HepG2 (cell line): ENCODE results near the gene RMDN2. TPM values are rescaled to one million over a fixed set of nuclear protein-coding genes. Genes with fewer than 3 reads are reported as not detected.

Experiments used
- FOXA3 ChIP-seq: IDR thresholded peaks from 2 replicates; pipeline ENCODE4 v1.6.1; 2016; ENCODE audit warnings: missing genetic modification reagents, missing compliant biosample characterization
- FOXK2 ChIP-seq: fragments of 450-650 bp; IDR thresholded peaks from 2 replicates; pipeline ENCODE4 v1.6.1; 2016
- HDAC2 ChIP-seq: sonication (generic); formaldehyde crosslinking; IDR thresholded peaks from 2 replicates; pipeline ENCODE4 v1.4.0; 2020; ENCODE audit warnings: missing genetic modification reagents
- MED1 ChIP-seq: sonication (generic); formaldehyde crosslinking; IDR thresholded peaks from 2 replicates; pipeline ENCODE4 v1.4.0; 2020; ENCODE audit warnings: missing genetic modification reagents
- NR2F6 ChIP-seq, 2 experiments: IDR thresholded peaks; 2 replicates each; pipeline ENCODE4 v1.6.1; 2016; ENCODE audit warnings: antibody characterized with exemption in 1 of 2, mild to moderate bottlenecking in 1 of 2
- RARA ChIP-seq: IDR thresholded peaks from 2 replicates; pipeline ENCODE4 v1.6.1; 2016; ENCODE audit warnings: missing genetic modification reagents, missing compliant biosample characterization
- SAP130 ChIP-seq: IDR thresholded peaks from 2 replicates; pipeline ENCODE4 v1.6.1; 2016; ENCODE audit warnings: low read depth
- TEAD3 ChIP-seq: optimal IDR thresholded peaks from 2 replicates; pipeline ENCODE3; 2016; ENCODE audit warnings: borderline replicate concordance
- THAP9 ChIP-seq: sonication (generic); formaldehyde crosslinking; IDR thresholded peaks from 2 replicates; pipeline ENCODE4; 2020; ENCODE audit warnings: missing genetic modification reagents, mild to moderate bottlenecking, borderline replicate concordance
- WIZ ChIP-seq: sonication (generic); formaldehyde crosslinking; IDR thresholded peaks from 2 replicates; pipeline ENCODE4 v1.5.1; 2020; ENCODE audit warnings: mild to moderate bottlenecking, missing genetic modification reagents
- ZFP90 ChIP-seq: sonication (generic); formaldehyde crosslinking; IDR thresholded peaks from 2 replicates; pipeline ENCODE4 v1.8.0; 2022; ENCODE audit warnings: missing genetic modification reagents, mild to moderate bottlenecking, inconsistent platforms, borderline replicate concordance
- ZMYM3 ChIP-seq: sonication (generic); formaldehyde crosslinking; IDR thresholded peaks from 2 replicates; pipeline ENCODE4 v1.5.1; 2020; ENCODE audit warnings: mild to moderate bottlenecking, missing genetic modification reagents
- ZNF264 ChIP-seq: sonication (generic); formaldehyde crosslinking; IDR thresholded peaks from 2 replicates; pipeline ENCODE4 v1.4.0; 2020; ENCODE audit warnings: missing genetic modification reagents
- ZNF331 ChIP-seq: sonication (generic); formaldehyde crosslinking; IDR thresholded peaks from 2 replicates; pipeline ENCODE4 v1.4.0; 2020; ENCODE audit warnings: missing genetic modification reagents
- ZNF501 ChIP-seq: sonication (generic); formaldehyde crosslinking; IDR thresholded peaks from 2 replicates; pipeline ENCODE4 v1.5.1; 2020; ENCODE audit warnings: mild to moderate bottlenecking, moderate library complexity, missing genetic modification reagents
- ZNF609 ChIP-seq: sonication (generic); formaldehyde crosslinking; IDR thresholded peaks from 2 replicates; pipeline ENCODE4 v1.4.0; 2020; ENCODE audit warnings: mild to moderate bottlenecking, missing genetic modification reagents, borderline replicate concordance
- ZSCAN22 ChIP-seq: sonication (generic); formaldehyde crosslinking; IDR thresholded peaks from 2 replicates; pipeline ENCODE4 v1.4.0; 2020; ENCODE audit warnings: mild to moderate bottlenecking, missing genetic modification reagents
- polyA plus RNA-seq, 8 experiments: library from polyadenylated mRNA; depleted of rRNA in 3 of 8; stranded (reverse) in 7 of 8; unstranded in 1 of 8; fragments of >200 nt; fragmentation: Illumina TruSeq in 4 of 8; extraction: Trizol in 4 of 8; gene quantifications; 2 replicates each; pipeline versions ENCODE4 v1.2.1 to v1.2.3, GENCODE V29; 2011 to 2016; ENCODE audit warnings: low read depth in 4 of 8, missing spikeins in 1 of 8, mixed read lengths in 1 of 8; ENCODE audit not compliant: insufficient read depth in 1 of 8
- total RNA-seq, 5 experiments: library from RNA; depleted of rRNA; stranded (reverse); fragments of >200 nt; fragmentation: Illumina TruSeq; extraction: Trizol; gene quantifications; 2 replicates each; pipeline ENCODE4 v1.2.3, GENCODE V29; 2016; ENCODE audit warnings: low read depth in 1 of 5
- TF ChIP-seq, protein P1 (sequence below): IDR thresholded peaks from 2 replicates; pipeline ENCODE4 v1.6.1; 2016
- TF ChIP-seq, protein P2 (sequence below): sonication (generic); formaldehyde crosslinking; IDR thresholded peaks from 2 replicates; pipeline ENCODE4 v1.5.1; 2020; ENCODE audit warnings: missing genetic modification reagents, mild to moderate bottlenecking, borderline replicate concordance
- TF ChIP-seq, protein P3 (sequence below): sonication (generic); formaldehyde crosslinking; IDR thresholded peaks from 2 replicates; pipeline ENCODE4 v1.4.0; 2020; ENCODE audit warnings: mild to moderate bottlenecking, missing genetic modification reagents, borderline replicate concordance

RMDN2 gene
- total and polyA plus RNA-seq, 2 of the 13 experiments (the other 11 are each of a cell fraction or from before 2014, with no cell fraction given): 2.3 to 8.9 TPM

- peak; percentile 55; the same call in 1 of the 2 replicates for TF ChIP-seq ZNF609 (CRISPR knock-in tag)
- TF ChIP-seq, protein P1, sequence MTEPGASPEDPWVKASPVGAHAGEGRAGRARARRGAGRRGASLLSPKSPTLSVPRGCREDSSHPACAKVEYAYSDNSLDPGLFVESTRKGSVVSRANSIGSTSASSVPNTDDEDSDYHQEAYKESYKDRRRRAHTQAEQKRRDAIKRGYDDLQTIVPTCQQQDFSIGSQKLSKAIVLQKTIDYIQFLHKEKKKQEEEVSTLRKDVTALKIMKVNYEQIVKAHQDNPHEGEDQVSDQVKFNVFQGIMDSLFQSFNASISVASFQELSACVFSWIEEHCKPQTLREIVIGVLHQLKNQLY (CRISPR knock-in tag): 0 out of 2 replicates have a peak, but pooled peaks have one; percentile 18
- TF ChIP-seq WIZ (CRISPR knock-in tag): no peak
- peak; percentile 69; the same call in 1 of the 2 replicates for TF ChIP-seq MED1
- 0 out of 2 replicates have a peak, but pooled peaks have one; percentile 26 for TF ChIP-seq ZNF264 (CRISPR knock-in tag)
- TF ChIP-seq TEAD3 (CRISPR knock-in tag): peak; percentile 61
- TF ChIP-seq SAP130 (CRISPR knock-in tag): peak; percentile 80
- no peak for TF ChIP-seq ZMYM3
- no peak for TF ChIP-seq NR2F6 (IDR thresholded peaks at IDR 0.05)
- peak; percentile 51; the same call in 1 of the 2 replicates for TF ChIP-seq NR2F6 (CRISPR knock-in tag; IDR thresholded peaks at IDR 0.05)
- no peak for TF ChIP-seq THAP9 (CRISPR knock-in tag)
- TF ChIP-seq FOXK2: no peak
- peak; percentile 58 for TF ChIP-seq RARA
- peak; percentile 60; the same call in 1 of the 2 replicates for TF ChIP-seq ZNF331 (CRISPR knock-in tag)
- TF ChIP-seq FOXA3 (CRISPR knock-in tag): peak; percentile 56
- TF ChIP-seq, protein P2, sequence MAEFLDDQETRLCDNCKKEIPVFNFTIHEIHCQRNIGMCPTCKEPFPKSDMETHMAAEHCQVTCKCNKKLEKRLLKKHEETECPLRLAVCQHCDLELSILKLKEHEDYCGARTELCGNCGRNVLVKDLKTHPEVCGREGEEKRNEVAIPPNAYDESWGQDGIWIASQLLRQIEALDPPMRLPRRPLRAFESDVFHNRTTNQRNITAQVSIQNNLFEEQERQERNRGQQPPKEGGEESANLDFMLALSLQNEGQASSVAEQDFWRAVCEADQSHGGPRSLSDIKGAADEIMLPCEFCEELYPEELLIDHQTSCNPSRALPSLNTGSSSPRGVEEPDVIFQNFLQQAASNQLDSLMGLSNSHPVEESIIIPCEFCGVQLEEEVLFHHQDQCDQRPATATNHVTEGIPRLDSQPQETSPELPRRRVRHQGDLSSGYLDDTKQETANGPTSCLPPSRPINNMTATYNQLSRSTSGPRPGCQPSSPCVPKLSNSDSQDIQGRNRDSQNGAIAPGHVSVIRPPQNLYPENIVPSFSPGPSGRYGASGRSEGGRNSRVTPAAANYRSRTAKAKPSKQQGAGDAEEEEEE (CRISPR knock-in tag): no peak
- no peak for TF ChIP-seq ZNF501 (CRISPR knock-in tag)
- no peak for TF ChIP-seq ZFP90 (CRISPR knock-in tag)
- TF ChIP-seq, protein P3, sequence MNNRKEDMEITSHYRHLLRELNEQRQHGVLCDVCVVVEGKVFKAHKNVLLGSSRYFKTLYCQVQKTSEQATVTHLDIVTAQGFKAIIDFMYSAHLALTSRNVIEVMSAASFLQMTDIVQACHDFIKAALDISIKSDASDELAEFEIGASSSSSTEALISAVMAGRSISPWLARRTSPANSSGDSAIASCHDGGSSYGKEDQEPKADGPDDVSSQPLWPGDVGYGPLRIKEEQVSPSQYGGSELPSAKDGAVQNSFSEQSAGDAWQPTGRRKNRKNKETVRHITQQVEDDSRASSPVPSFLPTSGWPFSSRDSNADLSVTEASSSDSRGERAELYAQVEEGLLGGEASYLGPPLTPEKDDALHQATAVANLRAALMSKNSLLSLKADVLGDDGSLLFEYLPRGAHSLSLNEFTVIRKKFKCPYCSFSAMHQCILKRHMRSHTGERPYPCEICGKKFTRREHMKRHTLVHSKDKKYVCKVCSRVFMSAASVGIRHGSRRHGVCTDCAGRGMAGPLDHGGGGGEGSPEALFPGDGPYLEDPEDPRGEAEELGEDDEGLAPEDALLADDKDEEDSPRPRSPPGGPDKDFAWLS: no peak
- TF ChIP-seq HDAC2 (CRISPR knock-in tag): peak; percentile 72
- TF ChIP-seq ZSCAN22 (CRISPR knock-in tag): no peak
Measured at GRCh38 chr2:37919631-37920032, 5.5 kb upstream of the RMDN2 start (continued).
